ENCODE measurements around the gene ITPR1.

The ITPR1 gene

DNA sequence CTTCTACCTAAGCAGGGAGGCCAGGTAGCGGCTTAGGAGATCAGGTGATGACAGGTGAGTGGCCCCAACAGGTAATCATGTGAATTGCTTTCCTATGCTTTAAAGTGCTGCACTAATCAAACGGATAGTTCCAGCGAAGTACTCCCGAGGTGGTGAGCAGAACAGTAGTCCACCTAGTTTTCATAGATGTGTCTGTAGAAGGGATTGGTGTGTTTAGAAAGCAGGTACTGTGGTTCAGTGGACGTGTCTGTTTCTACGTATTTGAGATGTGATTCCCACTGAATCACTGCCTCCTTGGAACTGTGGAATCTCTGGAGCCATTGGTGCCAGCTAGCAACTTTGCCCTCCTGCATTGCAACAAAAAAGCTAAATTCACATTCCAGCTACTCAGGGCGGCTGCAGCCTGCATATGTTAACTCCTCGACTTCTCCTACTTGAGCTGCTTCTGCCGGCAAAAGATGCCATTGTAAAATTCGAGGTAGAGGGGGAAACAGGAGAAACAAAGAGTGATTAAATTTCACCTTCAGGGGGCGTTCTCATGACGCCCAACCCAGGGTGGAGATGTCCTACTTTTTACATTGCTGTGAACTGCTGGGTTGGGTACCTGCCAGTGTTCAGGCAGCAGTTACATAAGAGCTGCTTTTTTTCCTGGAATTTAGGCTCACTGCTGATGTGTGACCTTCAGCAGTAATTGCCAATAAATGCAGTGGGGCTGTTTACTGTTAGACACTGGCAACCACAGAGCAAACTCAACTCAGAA lies 227.3 kb downstream of the ITPR1 start:
- DNase-seq (ENCODE audit: low spot score), result peak; percentile 53

DNA sequence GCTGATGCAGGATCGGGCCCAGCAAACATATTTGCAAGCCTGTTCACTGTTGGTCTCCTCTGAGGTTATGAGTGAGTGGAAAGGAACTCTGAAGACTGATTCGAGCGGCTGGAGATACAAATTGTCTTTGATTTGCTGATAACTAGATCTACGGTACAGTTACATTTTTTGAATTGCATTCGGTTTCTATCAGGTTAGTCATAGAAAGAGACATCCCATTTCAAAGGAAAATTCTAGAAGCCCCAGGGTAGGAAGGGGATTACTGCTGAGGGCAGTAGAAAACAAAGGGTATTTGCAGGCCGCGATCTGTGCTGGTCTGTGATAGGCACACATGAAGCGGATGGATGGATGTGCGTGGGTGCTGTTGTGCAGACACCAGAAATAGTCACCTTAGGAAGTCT lies 228.4 kb downstream of the ITPR1 start:
- DNase-seq (ENCODE audit: low spot score), result no peak

DNA sequence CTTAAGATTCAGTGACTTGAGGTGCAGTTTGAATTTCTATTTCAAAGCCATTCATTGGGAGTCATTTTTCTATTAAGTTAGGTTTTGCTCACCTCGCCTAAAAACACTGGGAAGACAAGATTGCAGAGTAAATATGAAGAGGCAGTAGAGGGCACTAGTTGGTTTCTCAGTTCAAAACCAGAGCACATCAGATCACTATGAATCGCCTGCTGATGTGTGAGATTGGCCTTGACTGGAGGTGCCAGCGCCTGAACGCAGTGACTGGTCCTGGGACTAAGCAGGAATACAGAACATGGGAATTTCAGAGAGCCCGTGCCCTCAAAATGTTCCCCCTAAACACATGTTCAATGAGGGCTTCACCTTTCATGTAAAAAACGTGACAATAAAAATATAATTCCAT lies 229.0 kb downstream of the ITPR1 start:
- DNase-seq (ENCODE audit: low spot score), result peak; percentile 85

DNA sequence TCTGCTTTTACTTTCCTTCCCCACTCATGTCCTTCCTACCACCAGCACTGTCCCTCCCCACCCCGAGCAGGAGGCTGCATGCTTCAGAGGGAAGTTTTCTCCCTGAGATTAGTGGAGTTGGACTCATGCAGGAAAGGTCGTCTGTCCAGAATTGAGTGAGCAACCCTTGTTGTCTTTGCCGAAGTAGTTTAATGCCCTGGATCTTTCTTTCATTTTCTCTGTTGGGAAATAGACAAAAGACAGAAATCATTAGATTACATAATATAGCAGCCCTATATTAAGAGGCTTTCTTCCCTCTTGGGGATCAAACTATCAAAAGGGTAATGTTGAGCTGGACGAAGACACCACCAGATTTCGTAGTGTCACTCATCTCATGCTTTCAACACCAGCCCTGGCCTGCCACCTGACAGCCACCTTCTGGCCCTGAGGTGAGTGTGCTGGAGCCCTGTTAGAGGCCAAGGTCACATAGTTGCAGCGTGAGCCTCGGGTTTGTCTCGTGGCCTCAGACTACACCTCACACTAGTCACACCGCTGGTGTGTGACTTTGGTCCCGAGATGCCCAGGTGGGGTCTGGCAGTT lies 231.0 kb downstream of the ITPR1 start:
- no peak for DNase-seq (ENCODE audit: low spot score)

DNA sequence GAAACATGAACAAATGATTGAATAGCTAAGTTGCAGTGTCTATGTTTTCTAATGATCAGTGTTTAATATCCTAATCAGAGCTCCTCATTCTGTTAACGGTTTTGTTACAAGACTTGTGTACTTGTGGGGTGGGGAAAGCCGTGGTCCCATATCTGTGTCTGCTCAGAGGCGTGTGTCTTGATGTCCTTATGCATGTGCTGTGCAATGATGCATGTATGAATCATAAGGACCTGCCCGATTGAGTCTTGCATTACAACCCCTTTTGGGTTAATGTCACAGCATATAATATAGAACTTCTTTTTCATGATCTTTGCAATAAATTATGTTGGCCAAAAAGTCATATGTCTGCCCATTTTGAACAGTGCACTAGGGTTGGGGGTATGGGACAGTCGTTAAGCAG lies 233.4 kb downstream of the ITPR1 start:
- DNase-seq (ENCODE audit: low spot score), result no peak

DNA sequence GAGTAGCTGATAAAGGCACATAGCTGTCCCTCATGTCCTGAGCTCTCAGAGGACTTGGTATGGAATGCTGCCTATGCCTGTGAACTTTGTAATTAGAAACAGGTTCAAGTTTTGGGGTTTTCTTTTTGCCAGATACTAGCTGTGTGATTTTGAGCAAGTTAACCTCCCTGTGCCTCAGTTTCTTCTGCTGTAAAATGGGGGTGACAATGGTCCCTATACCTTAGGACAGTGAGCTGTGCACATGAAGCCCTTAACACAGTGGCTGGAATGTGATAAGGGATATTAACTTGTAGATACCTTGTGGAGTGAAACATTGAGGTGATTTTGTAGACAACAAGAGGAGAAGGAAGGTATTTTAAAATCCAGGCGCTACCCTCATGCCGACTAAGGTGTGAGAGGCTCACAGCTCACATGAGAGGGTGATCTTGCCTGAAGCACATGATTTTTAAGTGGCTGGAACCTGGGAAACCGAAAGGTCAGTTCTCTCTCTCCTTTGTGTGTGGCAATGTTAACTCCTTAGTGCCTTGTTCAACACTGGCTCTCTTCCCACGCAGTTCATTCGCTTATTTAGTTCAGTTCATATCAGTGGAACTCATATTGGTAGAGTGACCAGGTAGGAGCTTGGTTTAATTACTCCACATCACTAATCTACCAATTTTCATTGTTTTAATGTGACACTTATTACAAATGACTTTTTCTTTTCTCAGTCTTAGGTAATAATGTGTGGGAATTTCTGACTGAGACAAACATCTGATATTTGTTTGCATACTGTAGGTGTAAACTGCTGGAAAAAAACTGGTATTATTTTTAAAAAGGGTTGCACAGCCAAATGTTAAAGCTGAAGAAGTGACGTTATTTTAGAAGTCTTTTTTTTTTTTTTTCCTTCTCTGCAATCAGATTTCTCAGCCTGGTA lies 236.2 kb downstream of the ITPR1 start:
- DNase-seq (ENCODE audit: low spot score), result no peak

DNA sequence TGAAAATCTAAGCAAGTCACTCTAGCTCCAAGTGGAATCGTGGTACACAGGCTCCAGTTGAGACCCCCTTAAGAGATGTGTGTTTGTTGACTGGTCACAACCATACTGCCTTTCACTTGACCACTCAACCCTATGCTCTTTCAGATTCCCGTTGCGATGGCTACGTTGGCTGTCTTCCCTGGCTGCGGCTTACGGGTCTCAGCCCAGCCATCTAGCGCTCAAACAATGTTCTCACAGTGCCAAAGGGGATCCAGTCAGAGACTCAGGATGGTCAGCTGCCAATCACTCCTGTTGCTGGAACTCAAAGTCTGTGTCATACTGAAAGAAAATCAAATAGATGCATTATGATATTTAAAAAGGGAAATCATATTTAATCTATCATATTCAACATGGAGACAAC lies 237.6 kb downstream of the ITPR1 start:
- DNase-seq (ENCODE audit: low spot score), result no peak

DNA sequence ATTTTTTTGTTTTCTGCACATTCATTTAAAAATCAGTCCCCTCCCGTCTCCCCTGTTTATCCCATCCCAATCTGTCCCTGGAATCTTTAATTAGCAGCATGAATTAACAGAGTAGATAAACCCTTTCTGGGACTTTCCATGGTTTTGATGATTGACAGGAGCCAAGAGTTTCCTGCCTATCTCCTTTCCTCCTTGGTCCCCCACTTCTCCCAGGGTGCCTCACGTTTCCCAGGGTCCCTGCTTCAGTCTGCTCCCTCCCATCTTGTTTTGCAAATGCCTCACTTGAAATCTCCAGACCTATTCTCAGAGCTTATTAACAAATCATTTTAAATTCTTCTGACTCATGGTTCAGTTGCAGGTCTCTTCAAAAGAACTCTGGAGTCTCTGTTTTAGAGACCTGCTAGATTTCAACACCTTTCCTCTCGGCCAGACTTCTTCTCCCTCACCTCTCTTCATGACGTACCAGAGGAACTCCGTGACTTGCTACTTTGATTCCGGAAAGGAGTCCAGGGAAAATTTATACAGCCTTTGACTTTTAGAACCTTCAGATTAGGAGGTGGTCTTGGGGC lies 238.5 kb downstream of the ITPR1 start:
- DNase-seq (ENCODE audit: low spot score), result no peak

DNA sequence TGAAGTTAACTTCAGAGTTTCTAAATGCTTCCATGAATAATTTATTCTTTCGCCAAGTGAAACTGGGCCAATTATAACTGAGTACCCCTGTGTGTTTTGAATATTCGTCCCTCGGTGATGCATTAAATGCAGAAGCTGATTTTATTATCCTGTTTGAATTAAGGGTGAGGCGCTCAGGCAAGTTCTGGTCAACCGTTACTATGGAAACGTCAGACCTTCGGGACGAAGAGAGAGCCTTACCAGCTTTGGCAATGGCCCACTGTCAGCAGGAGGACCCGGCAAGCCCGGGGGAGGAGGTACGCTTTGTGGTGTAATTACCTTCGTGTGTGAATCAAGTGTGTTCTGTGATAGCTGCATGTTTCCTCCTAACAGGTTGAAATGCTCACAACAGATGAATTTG lies 239.8 kb downstream of the ITPR1 start:
- no peak for DNase-seq (ENCODE audit: low spot score)

DNA sequence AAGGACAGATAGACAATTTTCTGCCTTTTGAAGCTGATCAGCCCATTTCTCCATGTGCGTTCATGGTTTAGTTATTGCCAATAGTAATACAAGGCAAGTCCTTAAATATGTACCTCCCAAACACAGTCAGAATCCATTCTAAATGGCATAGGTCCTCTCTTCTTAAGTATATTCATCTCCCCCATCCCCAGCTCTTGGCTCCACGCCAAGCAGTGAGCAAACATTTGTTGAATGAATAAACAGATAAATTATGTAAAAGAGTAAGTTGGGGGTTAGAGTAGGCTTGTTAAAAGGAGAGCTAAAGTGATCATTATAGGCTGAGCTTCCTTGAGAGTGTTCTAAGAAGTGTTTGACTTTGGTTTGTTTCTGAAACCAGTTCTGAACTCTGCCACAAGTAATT lies 241.3 kb downstream of the ITPR1 start:
- DNase-seq (ENCODE audit: low spot score), result no peak

DNA sequence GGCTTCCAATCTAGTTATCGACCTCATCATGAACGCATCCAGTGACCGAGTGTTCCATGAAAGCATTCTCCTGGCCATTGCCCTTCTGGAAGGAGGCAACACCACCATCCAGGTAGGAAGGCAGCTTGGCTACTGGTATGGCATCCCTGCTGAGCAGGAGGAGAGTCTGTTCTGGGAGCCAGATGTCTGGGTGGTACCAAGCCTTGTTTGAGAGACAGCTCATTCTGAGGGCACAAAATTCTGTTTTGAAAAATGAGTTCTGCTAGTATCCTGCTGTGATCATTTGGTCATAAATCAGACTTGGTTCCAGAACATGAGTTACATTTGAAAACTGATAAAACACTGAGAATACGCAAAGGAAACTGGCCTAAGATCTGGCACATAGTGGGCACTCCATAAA lies 242.1 kb downstream of the ITPR1 start:
- DNase-seq (ENCODE audit: low spot score), result no peak

DNA sequence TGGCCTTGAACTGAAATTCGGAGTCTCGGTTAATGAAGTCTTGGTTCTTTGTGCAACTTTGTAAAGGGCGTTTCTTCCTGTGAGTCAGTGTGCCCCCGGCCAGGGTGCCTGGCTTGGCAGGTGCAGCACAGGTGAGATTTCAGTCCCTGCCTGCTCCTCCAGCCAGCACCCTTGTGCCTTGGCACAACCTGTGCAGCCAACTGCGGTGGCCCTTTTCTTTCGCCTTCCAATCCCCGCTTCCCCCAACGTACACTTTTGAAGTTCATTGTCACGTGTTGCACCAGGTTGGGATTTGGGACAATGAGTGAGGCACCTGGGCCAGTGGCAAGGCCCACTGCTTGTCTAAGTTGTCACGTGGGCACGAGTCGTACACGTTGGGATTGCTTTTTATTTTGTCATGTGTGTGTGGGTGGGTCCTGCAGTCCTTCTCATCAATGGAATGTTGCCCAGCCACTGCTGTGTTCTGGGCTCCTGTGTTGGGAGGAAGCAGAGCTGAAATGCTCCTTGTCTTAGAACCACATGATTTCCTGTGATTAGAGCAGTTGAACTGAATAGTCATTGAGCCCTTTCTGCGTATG lies 243.2 kb downstream of the ITPR1 start:
- peak; percentile 63 for DNase-seq (ENCODE audit: low spot score)

DNA sequence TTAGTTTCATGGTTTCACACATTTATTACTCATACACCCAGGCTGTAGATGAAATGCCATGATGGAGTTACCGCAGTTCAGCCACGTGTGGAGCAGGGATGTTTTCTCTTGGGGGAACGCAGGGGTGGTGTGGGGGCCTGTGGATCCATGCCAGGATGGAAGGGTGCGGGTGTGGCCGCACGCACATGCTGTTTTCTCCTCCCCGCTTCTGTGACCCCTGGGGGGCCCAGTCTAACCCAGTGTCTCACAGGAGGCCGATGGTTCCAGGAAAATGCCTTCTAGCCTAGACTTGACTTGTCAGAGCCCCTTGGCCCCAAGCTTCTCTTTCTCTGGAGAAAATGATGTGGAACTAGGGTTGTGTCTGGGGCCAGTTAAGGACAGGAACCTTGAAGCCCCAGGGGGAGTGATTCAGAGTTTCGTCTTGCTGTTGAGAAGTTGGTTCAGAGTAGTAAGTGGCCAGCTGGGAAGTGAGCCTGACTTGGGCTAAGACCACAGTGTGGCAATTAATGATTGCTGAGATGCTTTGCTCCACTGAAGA lies 245.7 kb downstream of the ITPR1 start:
- DNase-seq (ENCODE audit: low spot score), result no peak

DNA sequence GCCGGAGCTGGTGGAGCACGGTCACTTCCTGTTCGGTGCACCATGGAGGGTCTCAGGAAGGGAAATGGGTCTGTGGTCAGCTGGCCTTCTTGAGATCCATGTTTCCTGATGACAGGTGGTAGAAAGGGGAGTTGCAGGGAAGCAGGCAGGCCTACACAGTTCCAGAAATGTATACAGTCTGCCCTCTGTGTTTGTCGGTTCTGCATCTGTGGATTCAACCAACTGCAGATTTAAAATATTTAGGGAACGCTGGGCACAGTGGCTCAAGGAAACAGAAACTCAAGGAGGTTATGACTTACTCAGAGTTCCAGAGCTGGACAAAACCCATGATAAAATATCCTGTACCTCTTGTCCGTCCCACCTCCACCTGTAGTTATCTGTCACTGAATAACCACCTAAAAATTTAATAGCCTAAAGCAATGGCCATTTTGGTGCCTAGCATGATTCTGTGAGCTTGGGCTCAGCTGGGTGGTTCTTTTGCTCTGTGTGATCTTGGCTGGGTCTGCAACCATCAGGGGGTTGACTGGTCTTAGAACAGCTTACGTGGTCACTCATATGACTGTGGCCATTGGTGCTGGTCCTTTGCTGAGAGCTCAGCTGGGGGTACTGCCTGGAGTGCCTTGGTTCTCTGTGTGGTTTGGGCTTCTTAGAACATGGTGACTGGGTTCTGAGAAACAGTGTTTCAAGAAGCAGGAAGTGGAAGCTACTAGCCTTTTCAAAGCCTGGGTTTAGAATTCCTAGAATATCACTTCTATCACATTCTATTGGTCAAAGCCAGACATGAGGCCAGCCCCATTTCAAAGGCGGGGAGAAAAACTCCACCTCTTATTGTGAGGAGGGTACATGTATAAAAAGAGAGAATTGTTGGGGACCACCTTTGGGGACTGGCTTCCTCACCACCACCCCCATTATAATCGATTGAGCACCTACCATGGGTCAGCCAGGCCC lies 246.4 kb downstream of the ITPR1 start:
- no peak for DNase-seq (ENCODE audit: low spot score)

DNA sequence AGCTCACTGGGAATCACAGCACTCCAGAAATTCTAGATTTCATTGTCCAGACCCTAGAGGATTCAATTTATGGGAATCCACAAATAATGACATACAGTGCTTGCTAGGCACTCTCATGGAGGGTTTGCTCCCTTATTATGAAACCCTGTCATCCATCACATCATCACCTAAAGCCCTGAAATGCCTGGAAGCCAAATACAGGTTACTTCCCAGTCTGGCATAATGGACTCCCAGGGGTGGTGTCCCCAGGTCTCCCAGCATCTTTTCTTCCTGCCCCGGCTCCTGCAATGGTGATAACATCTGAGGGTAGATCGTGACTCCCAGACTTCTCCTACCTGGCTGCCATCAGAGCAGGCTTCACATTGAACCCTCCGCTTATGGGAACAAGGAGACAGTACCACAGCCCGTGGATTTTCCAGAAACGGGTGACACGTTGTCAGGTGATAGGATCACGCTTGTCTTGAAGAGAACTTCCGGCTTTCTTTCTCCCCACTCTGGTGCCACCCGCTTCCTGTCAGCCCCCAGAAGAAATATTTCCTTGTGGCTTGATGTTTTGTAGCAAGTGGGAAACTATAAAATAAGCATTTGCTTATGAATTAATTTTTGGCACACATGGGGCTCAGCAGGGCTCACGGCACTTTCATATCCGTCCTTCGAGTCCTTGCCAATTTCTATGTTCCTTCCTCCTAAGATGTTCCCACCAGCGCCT lies 247.4 kb downstream of the ITPR1 start:
- DNase-seq (ENCODE audit: low spot score), result no peak

DNA sequence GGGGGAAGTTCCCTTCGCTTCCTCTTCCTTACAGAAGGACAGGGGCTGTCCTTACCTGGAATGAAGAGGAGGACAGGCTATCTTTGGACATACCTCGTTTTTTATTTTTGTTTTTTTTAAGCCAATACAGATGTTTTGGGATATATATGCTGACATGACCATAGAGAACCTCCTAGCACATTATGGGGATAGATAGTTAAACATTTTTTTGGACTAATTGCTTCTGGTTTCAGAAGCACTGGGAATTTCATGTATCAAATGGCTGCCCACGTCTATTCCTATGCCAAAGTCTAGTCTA lies 247.9 kb downstream of the ITPR1 start:
- DNase-seq (ENCODE audit: low spot score), result no peak

DNA sequence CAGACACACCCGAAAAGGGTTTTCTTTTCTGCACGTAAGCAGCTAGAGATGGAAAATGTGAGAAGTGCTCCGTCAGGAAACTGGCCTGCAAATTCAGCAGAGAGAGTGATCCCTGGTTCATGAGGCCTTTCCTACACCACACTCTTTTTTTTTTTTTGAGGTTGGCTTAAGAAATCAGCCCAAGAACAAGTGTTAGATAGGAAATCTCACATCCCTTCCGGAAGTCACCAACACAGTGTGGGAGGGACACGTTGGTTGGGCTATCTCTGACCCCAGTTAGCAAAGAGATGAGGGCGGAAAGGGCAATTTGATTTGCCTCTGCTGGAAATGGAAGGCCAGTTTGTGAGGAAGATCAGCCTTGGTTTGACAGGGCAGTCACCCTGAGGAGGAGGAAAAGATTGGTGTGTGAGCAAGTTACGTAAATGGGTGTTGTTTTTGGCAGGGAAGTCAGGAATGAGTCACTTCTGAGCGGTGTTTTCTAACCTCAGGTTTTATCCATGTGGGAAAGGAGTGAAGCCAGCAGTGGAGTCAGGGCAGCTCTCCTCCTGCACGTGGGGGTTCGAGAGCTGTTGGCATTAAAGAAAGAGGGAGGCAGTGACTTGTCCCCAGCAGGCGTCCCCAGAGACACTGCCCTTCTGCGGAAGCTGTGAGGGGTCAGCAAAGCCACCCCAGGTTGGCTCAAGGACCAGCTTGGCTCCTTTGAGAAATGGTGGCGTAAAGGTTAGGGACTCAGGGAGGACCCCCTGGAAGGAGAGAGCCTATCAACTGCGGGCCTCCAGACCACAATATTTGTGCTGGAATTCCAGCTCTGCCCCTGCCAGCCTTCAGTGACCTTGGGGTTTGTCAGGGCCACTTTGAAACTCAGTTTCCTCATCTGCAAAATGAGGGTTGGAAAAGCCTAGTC lies 248.5 kb downstream of the ITPR1 start:
- peak; percentile 75 for DNase-seq (ENCODE audit: low spot score)

DNA sequence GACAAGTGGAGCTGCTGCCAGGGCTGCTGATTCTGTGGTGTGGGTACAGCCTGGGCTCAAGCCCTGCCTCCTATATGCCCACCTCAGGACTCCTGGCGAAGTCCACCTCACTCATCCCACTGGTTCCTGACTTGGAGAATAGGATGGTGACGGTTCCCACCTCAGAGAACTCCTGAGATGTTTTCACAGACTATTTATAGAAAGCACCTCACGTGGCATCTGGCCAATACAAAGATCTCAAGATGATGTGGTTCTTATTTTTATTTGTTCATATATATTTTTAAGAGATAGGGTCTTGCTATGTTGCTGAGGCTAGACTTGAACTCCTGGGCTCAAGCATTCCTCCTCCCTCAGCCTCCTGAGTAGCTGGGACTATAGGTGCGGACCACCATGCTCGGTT lies 249.2 kb downstream of the ITPR1 start:
- no peak for DNase-seq (ENCODE audit: low spot score)

DNA sequence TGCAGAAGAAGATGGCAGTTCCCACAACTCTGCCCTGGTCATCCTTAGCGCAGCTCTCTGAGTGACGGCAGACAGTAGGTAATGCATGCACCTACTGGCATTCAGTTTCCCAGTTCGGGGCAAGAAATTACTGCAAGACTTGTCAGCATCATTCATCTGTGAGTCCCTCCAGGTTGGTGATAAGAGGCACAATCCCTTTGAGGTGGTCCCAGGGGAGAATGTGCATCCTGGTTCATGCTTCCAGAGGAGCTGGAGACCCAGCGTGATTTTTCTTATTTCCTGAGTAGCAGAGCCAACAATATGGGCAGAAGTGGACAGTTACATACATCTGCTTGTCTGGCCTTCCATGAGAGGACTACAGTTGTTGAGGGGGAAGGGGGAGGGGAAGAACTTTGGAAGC lies 250.2 kb downstream of the ITPR1 start:
- no peak for DNase-seq (ENCODE audit: low spot score)
